NCI-H1417 treated with DMSO at 0.1 percent for 48 hours (cell line): Measurements from ENCODE around the gene PCDH8.
A peak's percentile ranks its signal among the peaks of the same experiment; 100 is the strongest.
"Not testable (repeated sequence)": the region's sequence is repeated elsewhere in the genome, so short reads cannot be mapped to it uniquely, and the experiment has no call there.

ENCODE experiments used
- DNase-seq: peaks from one replicate; lab custom pipeline; 2025; lab: John Stamatoyannopoulos, UW

PCDH8 gene

GRCh38 chr13:52850396-52851136 is 2.1 kb upstream of the PCDH8 start:
- peak; percentile 34 for DNase-seq

- no peak for DNase-seq
These were observed 1.6 kb upstream of the PCDH8 start for GRCh38 chr13:52850072-52850395.

- DNase-seq, result no peak
These were observed 1.0 kb upstream of the PCDH8 start for GRCh38 chr13:52849291-52850071.

- no peak for DNase-seq
These were observed 583 bp downstream of the PCDH8 start for GRCh38 chr13:52847682-52848432.

- no peak for DNase-seq
These were observed 1.1 kb downstream of the PCDH8 start for GRCh38 chr13:52847322-52847681.

- no peak for DNase-seq
These were observed 1.7 kb downstream of the PCDH8 start for GRCh38 chr13:52846567-52847321.

- DNase-seq, result no peak
These were observed 2.5 kb downstream of the PCDH8 start for GRCh38 chr13:52845766-52846566.

- DNase-seq, result no peak
These were observed 3.1 kb downstream of the PCDH8 start for GRCh38 chr13:52845334-52845761.

- no peak for DNase-seq
These were observed 3.6 kb downstream of the PCDH8 start for GRCh38 chr13:52844836-52845235.

GRCh38 chr13:52842441-52842840 is 6.0 kb downstream of the PCDH8 start:
- peak; percentile 98 for DNase-seq

- DNase-seq, result no peak
These were observed 8.4 kb downstream of the PCDH8 start for GRCh38 chr13:52840066-52840465.

- DNase-seq, result no peak
These were observed 9.9 kb downstream of the PCDH8 start for GRCh38 chr13:52838433-52839107.

GRCh38 chr13:52837850-52838249 is 10.6 kb downstream of the PCDH8 start:
- no peak for DNase-seq

- no peak for DNase-seq
These were observed 13.2 kb downstream of the PCDH8 start for GRCh38 chr13:52835071-52835839.

GRCh38 chr13:52833296-52833875 is 15.1 kb downstream of the PCDH8 start:
- DNase-seq, result no peak

GRCh38 chr13:52832313-52832712 is 16.1 kb downstream of the PCDH8 start:
- DNase-seq, result no peak

GRCh38 chr13:52830946-52831345 is 17.5 kb downstream of the PCDH8 start:
- no peak for DNase-seq

- DNase-seq, result no peak
These were observed 20.6 kb downstream of the PCDH8 start for GRCh38 chr13:52827839-52828238.

- DNase-seq, result not testable (repeated sequence)
These were observed 30.6 kb downstream of the PCDH8 start for GRCh38 chr13:52817886-52818285.

- DNase-seq, result no peak
These were observed 33.1 kb downstream of the PCDH8 start for GRCh38 chr13:52815330-52815729.
